HepG2 (cell line): ENCODE data around the gene PGRMC1. TPM values are rescaled to one million over a fixed set of nuclear protein-coding genes. Genes with fewer than 3 reads are reported as not detected.

Experiments used
- ATAC-seq: fragments of 200-7000 bp; cut with Tn5 transposase; 3 replicates; pipeline ENCODE4 v1.9.1; 2020; ENCODE audit warnings: mild to moderate bottlenecking, moderate library complexity
- BruUV-seq: library from RNA; stranded (reverse); fragments of 400-500 nt; replicated peaks from 2 replicates; lab custom pipeline; 2021; lab: Mats Ljungman, UMichigan
- CTCF ChIA-PET: fragments of 300-600 bp; formaldehyde crosslinking; extraction: SDS; loops from one replicate; lab custom pipeline; 2021; ENCODE audit warnings: low total read pairs, inconsistent platforms, low intra/inter-chr PET ratio; lab: Yijun Ruan, JAX
- POLR2A ChIA-PET: fragments of 350-600 bp; sonication (Branson Sonifier 250); formaldehyde crosslinking; loops from one replicate; lab custom pipeline; 2020; ENCODE audit warnings: antibody characterized with exemption, inconsistent platforms; lab: Yijun Ruan, JAX
- DNase-seq: peaks from one replicate; pipeline ENCODE4 v3.0.0-alpha.2; 2015; ENCODE audit warnings: low spot score
- FAIRE-seq: peaks from 3 replicates; lab custom pipeline; 2011; peaks lifted over from hg19 to GRCh38; lab: Jason Lieb, UNC
- H2AFZ ChIP-seq: one replicate; pipeline ENCODE4 v1.6.1; 2011; ENCODE audit warnings: low read length, inconsistent platforms
- H3K27ac ChIP-seq: fragments of 300-600 bp; 3 replicates; pipeline ENCODE4 v1.8.0; 2011; ENCODE audit warnings: mixed run types, mild to moderate bottlenecking, mixed read lengths, low read length, inconsistent platforms; ENCODE audit not compliant: insufficient read depth; ENCODE audit errors: extremely low read length
- H3K27me3 ChIP-seq, 2 experiments: fragments of 200-600 bp in 1 of 2; 2 replicates in 1 of 2; 3 replicates in 1 of 2; pipeline versions ENCODE4 v1.6.0 to v1.8.0; 2011; ENCODE audit warnings: low read length in 2 of 2, mild to moderate bottlenecking in 2 of 2, moderate library complexity in 2 of 2, inconsistent platforms in 1 of 2; ENCODE audit not compliant: insufficient read depth in 2 of 2, control insufficient read depth in 1 of 2
- H3K36me3 ChIP-seq, 2 experiments: fragments of 200-600 bp in 1 of 2; replicated peaks in 1 of 2; 2 replicates in 1 of 2; 3 replicates in 1 of 2; pipeline versions ENCODE4 v1.5.1 to v1.8.0; 2011; ENCODE audit warnings: low read length in 2 of 2, inconsistent platforms in 1 of 2; ENCODE audit not compliant: insufficient read depth in 2 of 2, control insufficient read depth in 1 of 2
- H3K4me1 ChIP-seq: 2 replicates; pipeline ENCODE4 v1.5.1; 2012; ENCODE audit warnings: low read length, inconsistent platforms; ENCODE audit not compliant: insufficient read depth
- H3K4me2 ChIP-seq: 2 replicates; pipeline ENCODE4 v1.6.0; 2011; ENCODE audit warnings: low read depth, low read length, inconsistent platforms
- H3K4me3 ChIP-seq, 3 experiments: fragments of 200-600 bp in 1 of 3; sonication (generic), shearing (Covaris generic) in 1 of 3; replicated peaks in 1 of 3; 2 replicates each; pipeline ENCODE4 v1.5.1; 2011 to 2016; ENCODE audit warnings: low read length in 3 of 3, inconsistent platforms in 2 of 3, low read depth in 2 of 3, mild to moderate bottlenecking in 2 of 3, control low read depth in 1 of 3, mixed read lengths in 1 of 3; ENCODE audit not compliant: insufficient read depth in 1 of 3
- H3K79me2 ChIP-seq: one replicate; pipeline ENCODE4 v1.6.1; 2011; ENCODE audit warnings: low read length, inconsistent platforms; ENCODE audit not compliant: insufficient read depth
- H3K9ac ChIP-seq: 2 replicates; pipeline ENCODE4 v1.6.0; 2011; ENCODE audit warnings: mild to moderate bottlenecking, low read depth, low read length, inconsistent platforms; ENCODE audit not compliant: insufficient read depth
- H3K9me3 ChIP-seq: 2 replicates; pipeline ENCODE4 v1.5.1; 2012; ENCODE audit warnings: mild to moderate bottlenecking, low read length
- H4K20me1 ChIP-seq: 2 replicates; pipeline ENCODE4 v1.6.0; 2011; ENCODE audit warnings: inconsistent platforms, mild to moderate bottlenecking, low read length, moderate library complexity; ENCODE audit not compliant: insufficient read depth
- HNF4A ChIP-seq: sonication (generic); formaldehyde crosslinking; IDR thresholded peaks from 2 replicates; pipeline ENCODE4 v1.4.0; 2020; ENCODE audit warnings: missing genetic modification reagents
- LCORL ChIP-seq, 2 experiments: fragments of 450-650 bp in 1 of 2; sonication (generic) in 1 of 2; formaldehyde crosslinking in 1 of 2; IDR thresholded peaks; 2 replicates each; pipeline versions ENCODE4 v1.5.0 to v1.6.1; 2017 to 2020; ENCODE audit warnings: antibody characterized with exemption in 1 of 2, missing genetic modification reagents in 1 of 2
- NCOR1 ChIP-seq: fragments of 200-600 bp; sonication (generic); IDR thresholded peaks from 2 replicates; pipeline ENCODE4 v1.7.0; 2017; ENCODE audit warnings: antibody characterized with exemption, low read length, borderline replicate concordance
- PAF1 ChIP-seq: IDR thresholded peaks from 2 replicates; pipeline ENCODE4 v1.6.1; 2016; ENCODE audit warnings: missing genetic modification reagents, missing compliant biosample characterization
- POLR2AphosphoS2 ChIP-seq: IDR thresholded peaks from 2 replicates; pipeline ENCODE4 v1.6.1; 2011; ENCODE audit warnings: low read depth, low read length, improper control_type of control experiment
- ZNF652 ChIP-seq: IDR thresholded peaks from 2 replicates; pipeline ENCODE4 v1.6.1; 2016; ENCODE audit warnings: low read depth, borderline replicate concordance
- WGBS: methylation state at CpG from one replicate; pipeline ENCODE4 v1.1.6; 2017; ENCODE audit warnings: low lambda C conversion rate; 5-methylcytosine and 5-hydroxymethylcytosine counted together
- in situ Hi-C: cut with HindIII; loops from 2 replicates; pipeline ENCODE4 v1.10.0; 2017; ENCODE audit warnings: low pct_unique_long_range_greater_than_20kb; ENCODE audit not compliant: extremely low pct_ligation_motif_present
- intact Hi-C: fragments of 100-400 bp; cut with micrococcal nuclease; formaldehyde crosslinking; loops from one replicate; pipeline ENCODE4 v1.10.0; 2022; ENCODE audit not compliant: unreplicated experiment
- polyA plus RNA-seq, 8 experiments: library from polyadenylated mRNA; depleted of rRNA in 3 of 8; stranded (reverse) in 7 of 8; unstranded in 1 of 8; fragments of >200 nt; fragmentation: Illumina TruSeq in 4 of 8; extraction: Trizol in 4 of 8; gene quantifications; 2 replicates each; pipeline versions ENCODE4 v1.2.1 to v1.2.3, GENCODE V29; 2011 to 2016; ENCODE audit warnings: low read depth in 4 of 8, missing spikeins in 1 of 8, mixed read lengths in 1 of 8; ENCODE audit not compliant: insufficient read depth in 1 of 8
- total RNA-seq, 5 experiments: library from RNA; depleted of rRNA; stranded (reverse); fragments of >200 nt; fragmentation: Illumina TruSeq; extraction: Trizol; gene quantifications; 2 replicates each; pipeline ENCODE4 v1.2.3, GENCODE V29; 2016; ENCODE audit warnings: low read depth in 1 of 5
- TF ChIP-seq, protein P1 (sequence below): sonication (generic); formaldehyde crosslinking; IDR thresholded peaks from 2 replicates; pipeline ENCODE4 v1.8.0; 2023; ENCODE audit warnings: mild to moderate bottlenecking, missing genetic modification reagents

Gene PGRMC1
- total and polyA plus RNA-seq, 2 of the 13 experiments (the other 11 are each of a cell fraction or from before 2014, with no cell fraction given) = 44.7 to 124 TPM

DNA sequence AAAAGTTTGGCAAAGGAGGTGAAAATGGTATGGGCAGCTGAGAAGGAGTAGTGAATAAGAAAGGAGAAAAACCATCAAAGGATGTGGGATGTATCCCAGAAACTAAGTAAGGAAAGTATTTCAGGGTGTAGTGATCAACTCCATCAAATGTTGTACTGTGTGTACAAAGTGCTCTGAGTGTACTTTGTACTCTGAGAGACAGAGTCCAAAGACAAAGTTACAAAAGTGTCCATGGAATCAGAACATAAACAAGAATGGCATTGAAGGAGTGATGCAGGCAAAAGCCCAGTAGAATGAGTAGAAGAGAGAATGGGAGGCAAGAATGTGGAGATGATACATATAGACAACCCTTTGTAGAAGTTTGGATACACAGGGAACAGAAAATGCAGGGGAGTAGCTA lies 12.3 kb upstream of the PGRMC1 start:
- ChIA-PET POLR2A (no interaction called here), CTCF (no interaction called here)
- Histone ChIP-seq H3K9ac (no peak overlapping the region), H3K4me1 (no peaks in the 10 kb centered on the region), H3K9me3 (no peaks in the 10 kb centered on the region), H2AFZ (no peak overlapping the region), H4K20me1 (no peaks in the 10 kb centered on the region), H3K27ac (no peak overlapping the region), H3K79me2 (no peaks in the 10 kb centered on the region), H3K36me3 (no peaks in the 10 kb centered on the region), H3K4me2 (no peak overlapping the region), H3K4me3 (no peak overlapping the region), H3K27me3 (no peaks in the 10 kb centered on the region)
- DNase-seq (no peak), ATAC-seq (no peak), FAIRE-seq (no peak)
- intact Hi-C loops (no loop called here), in situ Hi-C loops (no loop called here)
- TF ChIP-seq LCORL (IDR thresholded peaks at IDR 0.05) (no peak), LCORL (CRISPR knock-in tag; IDR thresholded peaks at IDR 0.05) (no peak), HNF4A (CRISPR knock-in tag) (0 out of 2 replicates have a peak, but pooled peaks have one; percentile 25), PAF1 (no peak), NCOR1 (peak; percentile 40; the same call in 1 of the 2 replicates)
- TF ChIP-seq, protein P1, sequence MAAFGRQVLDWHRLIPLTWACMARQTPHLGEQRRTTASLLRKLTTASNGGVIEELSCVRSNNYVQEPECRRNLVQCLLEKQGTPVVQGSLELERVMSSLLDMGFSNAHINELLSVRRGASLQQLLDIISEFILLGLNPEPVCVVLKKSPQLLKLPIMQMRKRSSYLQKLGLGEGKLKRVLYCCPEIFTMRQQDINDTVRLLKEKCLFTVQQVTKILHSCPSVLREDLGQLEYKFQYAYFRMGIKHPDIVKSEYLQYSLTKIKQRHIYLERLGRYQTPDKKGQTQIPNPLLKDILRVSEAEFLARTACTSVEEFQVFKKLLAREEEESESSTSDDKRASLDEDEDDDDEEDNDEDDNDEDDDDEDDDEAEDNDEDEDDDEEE = no peak
- no TSS peak for BruUV-seq

DNA sequence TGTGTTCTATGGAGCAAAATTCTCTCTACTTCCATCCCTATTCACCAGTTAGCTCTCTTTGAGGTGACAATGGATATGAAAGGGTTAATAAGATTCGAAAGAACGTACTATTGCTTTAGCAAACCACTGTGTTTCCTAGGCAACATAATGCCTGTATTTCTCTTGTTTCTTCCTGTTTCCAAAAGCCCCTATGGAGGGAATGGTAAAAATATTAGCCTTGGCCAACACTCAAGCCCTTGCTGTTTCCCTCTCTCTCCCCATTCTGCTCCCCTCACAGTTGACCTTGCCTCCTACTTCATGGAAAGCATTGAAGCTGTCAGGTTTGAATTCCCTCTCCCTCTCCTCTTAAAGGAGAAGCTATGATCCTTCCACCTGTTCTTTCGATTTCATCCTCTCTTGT lies 9.6 kb upstream of the PGRMC1 start:
- 22% methylated on average over 3 of the region's 3 CpGs for WGBS
- Histone ChIP-seq H3K4me2 (no peak overlapping the region), H3K27ac (no peak overlapping the region), H3K27me3 (no peaks in the 10 kb centered on the region), H3K9me3 (no peaks in the 10 kb centered on the region), H2AFZ (no peak overlapping the region), H3K36me3 (no peaks in the 10 kb centered on the region), H3K9ac (no peak overlapping the region), H3K4me3 (no peak overlapping the region)
- ChIA-PET POLR2A (no interaction called here), CTCF (no interaction called here)
- in situ Hi-C loops = no loop called here
- no peak for ATAC-seq
- no TSS peak for BruUV-seq
- no peak for DNase-seq
- TF ChIP-seq ZNF652 (CRISPR knock-in tag) = 0 out of 2 replicates have a peak, but pooled peaks have one; percentile 27
- TF ChIP-seq POLR2AphosphoS2 = no peak
- TF ChIP-seq, all 625 proteins: peak for 1
- no peaks in the 10 kb centered on the region for H3K4me1 ChIP-seq
- H3K79me2 ChIP-seq = no peaks in the 10 kb centered on the region
- no peaks in the 10 kb centered on the region for H4K20me1 ChIP-seq
- intact Hi-C loops = no loop called here
- FAIRE-seq = no peak
